Myocyte (in vitro differentiated cells): ENCODE measurements around the gene CCNI. TPM values are rescaled to one million over a fixed set of nuclear protein-coding genes. Genes with fewer than 3 reads are reported as not detected.
"Not testable (repeated sequence)": the region's sequence is repeated elsewhere in the genome, so short reads cannot be mapped to it uniquely, and the experiment has no call there.

Experiments
- DNase-seq: peaks from one replicate; pipeline ENCODE4 v3.0.0-alpha.2; 2012; ENCODE audit warnings: low read depth
- total RNA-seq: library from RNA; depleted of rRNA; stranded (reverse); fragments of >200 nt; gene quantifications from 2 replicates; pipeline ENCODE4 v1.2.3, GENCODE V29; 2014

CCNI gene
- total RNA-seq, 1 donor from 2014 or later: 253 TPM

DNA sequence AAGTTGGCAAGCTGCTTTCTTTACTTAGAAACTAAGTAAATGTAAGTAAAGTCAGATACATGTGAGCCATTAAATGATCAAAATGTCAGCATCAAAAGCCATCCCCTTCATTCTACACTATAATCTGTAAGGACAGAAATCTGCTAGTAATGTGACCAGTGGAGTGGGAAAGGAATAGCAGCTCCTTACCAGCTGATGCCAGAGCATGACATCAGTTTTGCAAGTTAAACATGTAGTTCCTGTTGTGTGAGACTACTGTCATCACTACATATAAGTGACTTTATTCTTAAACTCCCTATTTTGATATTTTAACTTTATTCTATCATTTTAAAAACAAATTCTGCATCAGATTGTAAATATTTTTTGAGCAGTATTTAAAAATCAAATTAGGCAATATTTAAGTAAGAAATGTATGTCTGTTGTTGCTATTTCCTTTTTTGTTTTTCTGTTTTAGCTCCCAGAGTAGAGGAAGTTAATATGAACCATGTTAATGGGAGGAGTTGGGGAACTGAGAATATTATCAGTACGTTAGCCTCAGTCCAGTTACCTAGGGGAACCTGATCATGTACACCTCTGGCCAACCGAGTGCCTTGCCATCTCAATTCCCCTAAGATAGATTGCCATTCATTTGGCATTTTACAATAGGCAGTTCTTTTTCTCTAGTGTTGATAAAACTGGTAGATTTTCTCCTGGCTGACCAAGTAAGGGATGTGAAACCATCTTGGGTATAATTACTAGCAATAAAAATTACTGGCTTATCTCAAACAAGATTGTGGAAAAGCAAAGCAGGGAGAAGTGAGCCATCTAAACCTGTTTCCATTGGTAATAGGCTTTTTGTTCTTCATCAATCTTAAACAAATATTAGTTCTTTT lies 34.7 kb downstream of the CCNI start:
- DNase-seq: no peak

DNA sequence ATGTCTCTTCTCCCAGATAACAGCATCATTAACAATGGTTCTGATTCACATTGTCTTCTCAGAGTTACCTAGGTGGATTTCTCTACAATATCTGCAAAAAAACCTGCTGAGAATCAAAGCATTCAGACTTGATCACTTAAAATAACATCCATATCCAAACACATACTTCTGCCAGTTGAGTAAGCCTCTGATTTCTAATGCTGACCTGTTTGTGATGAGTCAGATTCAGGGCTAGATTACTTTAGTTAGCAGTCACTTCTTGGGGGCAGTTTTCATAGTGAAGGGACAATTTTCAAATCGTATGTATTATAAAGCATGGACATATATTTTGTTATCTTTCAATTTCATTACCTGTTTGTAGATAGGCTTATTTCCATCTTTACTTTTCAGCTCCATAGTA lies 35.5 kb downstream of the CCNI start:
- DNase-seq: no peak

DNA sequence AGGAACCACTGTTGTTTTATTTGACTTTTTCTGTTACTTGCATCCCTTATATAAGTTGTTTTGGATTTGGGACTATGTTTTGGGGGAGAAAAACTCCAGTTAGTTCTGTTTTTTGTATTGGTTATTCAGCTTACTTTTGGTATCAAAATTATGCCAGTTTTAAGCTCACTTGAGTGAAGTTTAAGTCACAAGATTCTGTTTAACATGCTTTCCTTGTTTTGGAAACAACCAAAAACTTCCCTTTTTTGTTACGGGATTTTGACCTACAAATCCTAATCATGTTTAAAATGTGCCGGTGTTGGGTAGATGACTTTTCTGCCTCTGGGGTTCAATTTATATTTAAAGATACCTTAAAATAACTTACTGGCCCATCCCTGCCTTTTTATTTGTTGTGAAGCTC lies 36.0 kb downstream of the CCNI start:
- DNase-seq: no peak

DNA sequence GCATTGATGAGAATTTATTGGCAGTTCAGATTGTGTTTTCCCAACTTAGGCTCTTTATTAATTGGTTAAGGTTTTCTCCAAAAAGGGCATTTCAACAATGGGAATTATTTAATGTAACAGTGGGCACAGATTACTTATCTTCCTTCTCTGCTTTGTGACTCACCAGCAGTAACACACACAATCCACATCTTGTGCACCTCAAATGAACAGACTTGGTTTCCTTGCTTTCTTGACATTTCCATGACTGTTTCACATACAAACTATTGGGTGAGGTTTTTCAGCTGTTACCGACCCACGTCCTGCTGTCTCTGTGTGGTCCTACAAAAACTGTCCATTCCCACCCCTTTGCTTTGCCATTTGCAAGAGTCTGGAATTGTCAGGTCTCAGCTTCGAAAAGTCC lies 38.1 kb downstream of the CCNI start:
- DNase-seq: no peak

DNA sequence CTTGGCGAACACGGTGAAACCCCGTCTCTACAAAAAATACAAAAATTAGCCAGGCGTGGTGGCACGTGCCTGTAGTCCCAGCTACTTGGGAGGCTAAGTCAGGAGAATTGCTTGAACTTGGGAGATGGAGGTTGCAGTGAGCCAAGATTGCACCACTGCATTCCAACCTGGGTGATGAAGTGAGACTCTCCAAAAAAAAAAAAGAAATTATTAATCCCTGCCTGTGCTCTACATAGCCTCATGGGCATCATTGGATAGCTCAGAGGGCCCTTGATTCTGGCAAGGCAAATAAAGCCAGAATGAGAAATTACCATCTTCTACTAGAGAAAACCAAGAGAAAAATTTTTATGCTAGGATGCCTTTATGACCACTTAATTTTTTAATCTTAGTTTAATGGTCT lies 38.6 kb downstream of the CCNI start:
- DNase-seq: not testable (repeated sequence)

DNA sequence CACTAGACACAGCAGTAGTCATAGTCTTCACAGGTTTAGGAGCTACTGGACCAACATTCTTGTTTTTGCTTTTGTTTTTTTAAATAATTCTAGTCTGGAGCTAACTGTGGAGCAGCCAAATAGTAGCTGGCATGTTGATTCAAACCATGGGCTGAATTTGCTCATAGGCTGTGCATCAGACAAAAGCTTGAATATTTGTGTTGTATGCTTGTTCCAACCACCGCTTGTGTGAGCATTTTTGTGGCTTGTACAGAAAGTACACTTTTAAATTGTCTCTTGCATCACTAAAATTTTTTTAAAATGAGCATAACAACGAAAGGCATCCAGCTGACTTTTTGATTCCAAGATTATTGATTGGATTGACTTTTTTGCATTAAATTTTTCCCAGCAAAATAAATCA lies 39.6 kb downstream of the CCNI start:
- DNase-seq: peak; percentile 42

DNA sequence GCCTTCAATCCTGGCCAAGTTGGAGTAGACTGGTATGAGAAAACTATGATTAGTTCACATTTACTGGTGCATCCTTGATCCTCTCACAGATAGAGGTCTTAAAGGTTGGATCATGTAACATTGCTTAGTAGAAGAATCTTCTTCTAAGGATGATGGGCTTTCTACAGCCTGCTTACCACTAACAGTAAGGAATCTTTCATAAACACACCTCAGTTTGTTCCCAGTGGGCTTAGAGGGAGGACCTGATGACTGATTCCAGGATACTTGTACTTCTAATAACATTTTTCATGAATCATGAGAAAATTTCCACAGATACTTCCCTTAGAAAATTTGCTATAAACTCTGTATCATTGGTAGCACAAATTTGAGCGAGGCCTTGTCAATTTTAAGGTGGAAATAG lies 40.6 kb downstream of the CCNI start:
- no peak for DNase-seq

DNA sequence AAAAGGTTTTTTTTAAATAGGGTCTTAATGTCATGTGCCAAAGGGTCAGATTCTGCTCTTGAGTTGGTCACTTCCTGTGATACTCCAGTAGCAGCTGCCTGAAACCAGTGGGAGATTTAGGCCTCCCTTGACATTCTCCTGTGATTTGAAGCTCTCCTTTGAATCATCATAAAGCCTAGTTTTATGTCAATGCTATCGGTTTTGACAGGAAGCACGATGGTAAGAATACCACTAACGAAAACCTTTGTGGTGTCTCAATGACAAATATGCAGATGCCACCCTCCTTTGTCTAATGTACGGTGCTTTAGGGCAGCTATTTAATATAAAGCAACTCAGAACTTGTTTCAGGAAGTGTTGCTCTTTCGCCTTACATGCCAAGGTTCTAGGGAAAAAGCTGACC lies 44.2 kb downstream of the CCNI start:
- DNase-seq: no peak

DNA sequence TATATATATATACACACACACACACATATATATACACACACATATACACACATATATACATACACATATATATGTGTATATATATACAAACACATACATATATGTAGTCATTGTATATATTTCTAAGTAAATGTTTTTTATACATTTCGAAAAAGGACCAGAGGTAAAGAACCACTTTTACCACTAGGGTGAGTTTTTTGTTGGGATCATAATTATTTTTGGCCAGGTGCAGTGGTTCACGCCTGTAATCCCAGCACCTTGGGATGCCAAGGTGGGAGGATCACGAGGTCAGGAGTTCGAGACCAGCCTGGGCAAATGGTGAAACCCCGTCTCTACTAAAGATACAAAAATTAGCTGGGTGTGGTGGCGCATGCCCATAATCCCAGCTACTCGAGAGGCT lies 46.0 kb downstream of the CCNI start:
- DNase-seq: not testable (repeated sequence)

DNA sequence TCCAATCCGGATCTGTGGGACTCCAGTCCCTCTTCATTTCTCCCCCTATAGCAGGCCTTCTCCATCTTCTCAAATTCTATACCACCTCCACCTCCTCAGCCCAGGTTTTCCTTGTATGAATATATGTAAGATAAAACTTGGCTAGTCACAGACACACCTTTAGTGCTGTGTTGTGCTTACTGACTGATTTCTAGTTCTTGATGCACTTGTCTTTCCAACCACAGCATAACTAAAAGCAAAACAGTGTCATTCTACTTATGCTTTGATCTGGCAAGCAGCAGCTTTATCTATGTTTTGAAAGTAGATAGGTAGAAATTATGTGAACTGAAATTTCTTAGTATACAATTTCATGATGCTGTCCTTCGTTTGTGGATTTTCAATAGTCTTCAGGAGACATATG lies 47.5 kb downstream of the CCNI start:
- no peak for DNase-seq

DNA sequence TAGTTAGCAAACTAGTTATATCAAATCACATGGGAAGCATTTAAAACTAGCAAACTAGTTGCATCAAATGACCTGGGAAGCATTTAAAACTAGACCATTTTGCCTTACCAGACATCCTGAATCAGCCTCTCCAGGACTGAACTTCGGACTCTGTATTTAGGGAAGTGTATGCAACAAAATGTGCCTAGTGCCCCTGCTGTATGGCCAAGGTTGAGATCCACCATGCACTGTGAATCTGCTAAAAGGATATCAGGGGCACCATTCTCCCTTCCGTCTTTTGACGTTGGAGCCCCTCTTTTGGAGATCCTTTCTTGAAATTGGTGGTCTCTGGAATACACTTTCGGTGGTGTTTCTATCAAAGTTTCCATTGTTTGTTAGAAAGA lies 49.5 kb downstream of the CCNI start:
- DNase-seq: no peak

DNA sequence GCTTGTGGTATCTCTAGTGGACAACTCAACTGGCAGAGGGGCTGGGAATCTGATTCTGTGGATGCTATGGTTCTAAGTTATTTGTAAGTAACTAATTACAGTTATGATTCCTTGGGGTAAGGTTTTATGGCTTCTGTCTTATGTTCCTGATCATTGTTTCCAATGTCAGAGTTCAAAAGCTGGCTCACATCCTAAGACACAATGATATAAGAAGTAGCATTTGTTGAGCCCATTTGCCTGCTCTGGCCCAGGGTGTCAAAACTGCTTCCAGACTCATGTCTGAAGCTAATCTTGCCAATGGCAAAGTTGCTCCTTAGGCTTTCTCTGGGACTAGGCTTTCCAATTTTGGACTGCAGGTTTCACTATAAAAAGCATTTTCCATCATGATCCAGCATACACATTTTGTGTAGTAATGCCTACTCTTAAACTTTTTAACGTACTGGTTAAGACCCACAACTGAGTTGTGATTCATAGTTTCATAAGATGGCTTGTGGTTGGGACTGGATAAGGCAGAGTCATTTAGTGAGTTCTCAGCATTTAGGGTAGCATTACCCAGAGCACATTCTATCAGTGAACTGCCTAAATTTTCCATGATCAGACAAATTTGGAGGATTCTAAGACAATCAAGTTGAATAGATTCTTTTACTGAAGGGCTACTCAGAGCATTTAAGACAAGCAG lies 50.0 kb downstream of the CCNI start:
- no peak for DNase-seq

DNA sequence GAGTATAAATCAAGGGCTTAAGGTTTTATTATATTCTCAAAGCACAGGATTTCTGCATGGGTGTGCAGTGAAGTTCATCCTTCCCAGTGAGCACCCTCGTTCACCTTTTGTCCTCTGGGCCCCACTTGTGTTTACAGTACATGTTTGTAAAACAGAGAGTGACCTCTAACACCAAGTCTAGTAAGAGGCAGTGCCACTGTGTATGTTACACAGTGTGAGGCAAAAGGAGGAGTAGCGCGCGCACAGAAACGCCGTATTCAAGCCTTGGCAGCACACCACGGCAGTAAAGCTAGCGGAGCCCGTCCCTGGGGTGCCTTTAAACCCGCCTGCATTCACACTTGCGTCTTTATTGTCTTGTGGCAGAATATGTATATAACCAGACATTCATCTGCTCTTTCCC lies 51.9 kb downstream of the CCNI start:
- DNase-seq: no peak

DNA sequence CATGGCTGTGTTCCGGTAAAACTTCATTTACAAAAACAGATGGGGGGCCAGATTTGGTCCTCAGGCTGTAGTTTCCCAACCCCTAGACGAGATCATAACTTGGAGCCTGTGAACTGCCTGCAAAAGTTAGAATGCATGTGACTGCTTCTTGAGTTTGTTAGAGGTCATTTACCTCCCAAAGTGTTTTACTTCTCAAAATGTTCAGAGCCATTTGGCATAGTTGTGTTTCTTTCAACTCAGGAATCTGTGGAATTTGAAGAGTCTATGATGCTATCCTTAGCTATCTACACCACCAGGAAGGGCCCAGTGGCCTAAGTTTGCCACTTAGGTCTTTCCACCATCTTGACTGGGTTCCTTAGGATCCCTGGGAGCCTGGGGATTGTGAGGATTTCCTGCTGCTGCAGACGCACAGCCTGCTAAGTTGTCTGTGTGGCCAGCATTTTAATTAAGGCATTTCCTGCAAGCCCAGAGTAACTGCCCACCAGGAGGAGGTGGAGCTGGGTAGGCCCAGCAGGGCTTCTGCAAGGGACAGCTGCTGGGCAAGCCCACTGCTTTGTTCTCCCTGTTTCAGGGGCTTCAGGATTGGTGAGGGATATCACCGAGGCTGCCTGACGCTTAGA lies 53.1 kb downstream of the CCNI start:
- DNase-seq: peak; percentile 55

DNA sequence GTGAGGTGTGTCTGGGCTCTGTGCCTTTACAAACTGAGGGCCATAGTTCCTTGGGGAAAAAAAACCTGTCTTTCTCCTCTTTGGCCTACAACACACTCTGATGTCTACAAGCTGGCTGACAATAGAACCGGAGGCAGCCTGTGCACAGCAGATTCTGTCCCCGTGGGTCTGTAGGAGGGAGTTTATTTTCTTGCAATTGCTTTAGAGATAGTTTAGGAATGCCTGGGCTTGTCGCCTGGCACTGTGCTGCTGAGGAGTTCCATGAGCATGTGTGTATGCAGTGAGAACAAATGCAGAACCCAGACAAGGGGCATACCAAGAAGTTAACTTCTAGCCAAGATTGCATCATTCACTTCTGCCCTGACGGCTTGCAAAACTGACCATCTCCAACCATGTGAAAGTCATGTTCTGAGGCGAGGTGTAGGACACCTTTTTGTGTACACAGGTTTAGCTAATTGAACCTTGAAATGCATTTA lies 54.1 kb downstream of the CCNI start:
- DNase-seq: peak; percentile 49

DNA sequence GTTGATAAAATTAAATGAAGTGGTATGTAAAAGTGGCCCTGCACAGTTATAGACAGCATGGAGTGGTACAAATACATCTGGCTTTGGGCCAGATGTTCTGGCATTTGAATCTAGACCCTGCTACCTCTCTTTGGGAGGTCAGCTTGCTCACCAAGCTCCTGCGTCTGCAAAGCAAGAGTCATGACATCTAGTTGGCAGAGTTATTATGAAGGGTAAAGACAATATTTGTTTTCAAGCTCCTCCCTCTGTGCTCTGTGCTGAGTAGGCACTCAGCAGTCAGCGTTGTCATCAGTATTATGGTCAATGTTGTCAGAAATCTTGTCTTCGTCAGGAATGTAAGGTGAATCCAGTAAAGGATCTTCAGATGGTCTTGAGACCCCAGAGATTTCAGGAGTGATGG lies 55.8 kb downstream of the CCNI start:
- DNase-seq: no peak

DNA sequence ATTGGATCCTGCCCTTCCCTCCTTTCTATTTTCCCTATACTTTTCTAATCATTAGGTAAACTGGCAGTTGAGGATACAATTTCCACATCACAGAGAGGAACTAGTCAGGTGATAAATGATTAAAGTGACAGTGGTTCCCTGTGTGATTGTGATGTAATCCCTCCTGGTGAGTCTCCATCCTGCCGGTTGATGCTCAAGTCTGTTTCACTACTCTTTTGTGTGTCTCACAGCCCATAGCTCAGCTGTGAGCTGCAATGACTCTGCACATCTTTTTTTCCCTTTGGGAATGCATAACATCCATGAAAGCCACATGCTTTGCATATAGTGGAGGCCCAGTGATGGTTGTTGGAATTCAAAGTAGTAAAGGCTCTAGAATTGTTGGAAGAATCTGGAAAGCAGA lies 60.4 kb downstream of the CCNI start:
- DNase-seq: no peak

DNA sequence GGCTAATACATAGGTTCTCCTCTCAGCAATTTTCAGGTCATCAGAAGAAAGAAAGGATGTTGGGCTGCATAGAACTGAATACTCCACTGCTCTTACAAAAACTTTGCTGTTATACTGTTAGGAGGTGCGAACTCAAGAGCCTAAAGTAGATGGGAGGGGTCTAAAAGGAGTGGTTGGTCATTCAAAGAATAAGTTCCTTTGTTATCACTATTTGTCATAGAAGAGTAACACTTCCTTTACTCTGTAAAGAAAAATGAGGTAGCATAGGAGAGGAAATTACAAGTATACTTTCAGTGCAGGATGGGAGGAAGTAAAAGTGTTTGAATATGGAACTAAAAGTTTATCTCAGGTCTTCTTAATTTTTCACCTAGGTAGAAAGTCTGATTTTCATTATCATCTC lies 61.5 kb downstream of the CCNI start:
- DNase-seq: no peak

DNA sequence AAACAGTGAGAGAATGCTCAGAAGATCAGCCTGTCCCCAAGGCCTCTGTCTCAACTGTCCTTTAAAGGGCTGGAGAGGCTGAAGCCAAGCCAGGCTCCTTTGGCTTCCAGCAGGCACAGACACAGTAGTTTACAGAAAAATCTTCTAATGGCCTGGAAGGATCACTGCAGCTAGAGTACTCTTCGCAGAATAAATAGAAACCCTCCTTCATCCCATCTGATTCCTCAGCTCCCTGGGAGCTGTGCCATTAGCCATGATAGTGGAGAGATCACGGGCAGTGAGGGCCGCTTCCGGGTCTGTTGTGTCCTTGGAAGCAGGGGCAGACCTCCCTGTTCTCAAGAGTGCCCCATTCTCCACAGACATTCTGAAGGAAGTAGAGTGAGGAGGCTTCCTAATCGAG lies 63.1 kb downstream of the CCNI start:
- DNase-seq: no peak

DNA sequence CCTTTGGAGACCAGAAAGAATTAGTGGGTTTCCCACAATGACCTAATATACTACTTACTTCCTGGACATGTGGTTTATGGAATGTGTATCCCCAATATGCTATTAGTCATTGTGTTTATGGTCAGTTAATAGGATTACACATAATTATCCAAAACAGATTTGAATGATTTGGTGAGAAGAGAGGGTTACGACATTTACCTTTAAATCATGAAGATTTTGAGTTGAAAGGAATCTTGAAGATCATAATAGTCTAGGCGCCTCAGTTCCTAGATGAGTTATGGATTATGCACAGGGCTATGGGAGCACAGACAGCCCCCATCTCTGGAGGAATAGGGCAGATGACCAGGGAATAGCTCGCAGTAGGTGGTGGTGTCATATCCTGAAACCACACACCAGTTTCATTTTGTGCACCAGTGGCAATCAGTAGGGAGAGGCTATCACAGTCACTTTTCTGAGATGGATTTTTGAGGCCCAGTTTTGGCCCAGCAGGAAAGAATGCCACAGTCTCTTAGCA lies 64.9 kb downstream of the CCNI start:
- DNase-seq: peak; percentile 44

DNA sequence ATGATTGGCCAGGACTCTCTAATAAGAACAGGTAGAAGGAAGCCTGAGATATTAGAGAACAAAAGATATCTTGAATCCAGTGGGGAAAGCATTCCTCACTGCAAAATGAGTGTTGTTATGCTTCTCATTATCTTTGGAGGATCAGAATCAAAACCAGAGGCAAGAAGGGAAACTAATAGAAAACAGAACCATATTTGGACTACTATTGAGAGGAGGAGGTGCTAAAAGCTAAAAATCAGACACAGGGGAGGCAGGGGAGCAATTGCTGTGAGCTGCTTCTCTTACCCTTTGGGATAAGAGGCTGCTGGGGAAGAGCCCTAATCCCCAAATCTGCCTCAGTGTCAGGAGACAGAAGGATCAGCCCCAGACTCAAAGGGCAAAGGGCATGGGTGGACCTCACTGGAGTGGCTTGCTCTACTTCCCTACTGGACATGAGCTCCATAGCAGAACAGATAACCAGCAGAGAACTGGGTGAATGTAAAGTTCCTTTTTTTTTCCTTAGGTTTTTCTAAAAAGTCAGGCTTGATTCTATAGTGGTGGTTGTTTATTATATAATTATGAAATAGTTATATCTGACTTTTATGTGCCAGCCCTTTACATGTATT lies 66.2 kb downstream of the CCNI start:
- DNase-seq: no peak
